Activated B cell treated with CpG ODN at 0.5 μM for 24 hours (primary cell): ENCODE data around the gene SLC23A3. TPM values are rescaled to one million over a fixed set of nuclear protein-coding genes. Genes with fewer than 3 reads are reported as not detected.

ENCODE experiments used
- ATAC-seq: fragments of 200-7000 bp; cut with Tn5 transposase; one replicate; pipeline ENCODE4 v1.10.0; 2021; ENCODE audit warnings: low read depth, mild to moderate bottlenecking, moderate library complexity
- CTCF ChIA-PET: fragments of 350-600 bp; sonication (Branson Sonifier 250); formaldehyde crosslinking; loops from one replicate; lab custom pipeline; 2021; ENCODE audit warnings: antibody characterized with exemption; lab: Charles Lee
- POLR2A ChIA-PET: fragments of 350-600 bp; sonication (Branson Sonifier 250); formaldehyde crosslinking; loops from one replicate; lab custom pipeline; 2021; ENCODE audit warnings: antibody characterized with exemption; lab: Charles Lee
- DNase-seq: peaks from one replicate; pipeline ENCODE4 v3.0.0; 2022
- H3K27ac Mint-ChIP-seq: one replicate; pipeline ENCODE4 v1.8.0; 2020; ENCODE audit warnings: mixed read lengths
- H3K27me3 Mint-ChIP-seq: one replicate; pipeline ENCODE4 v1.8.0; 2021; ENCODE audit warnings: mixed read lengths
- H3K36me3 Mint-ChIP-seq: one replicate; pipeline ENCODE4 v1.8.0; 2021; ENCODE audit warnings: low read depth, mixed read lengths
- H3K4me1 Mint-ChIP-seq: one replicate; pipeline ENCODE4 v1.8.0; 2021; ENCODE audit warnings: mixed read lengths
- H3K4me3 Mint-ChIP-seq: one replicate; pipeline ENCODE4 v1.8.0; 2020; ENCODE audit warnings: mild to moderate bottlenecking, mixed read lengths
- H3K9me3 Mint-ChIP-seq: one replicate; pipeline ENCODE4 v1.8.0; 2020; ENCODE audit warnings: mixed read lengths
- intact Hi-C: fragments of 100-400 bp; cut with micrococcal nuclease; formaldehyde crosslinking; loops from one replicate; pipeline ENCODE4 v1.15.1; 2024
- total RNA-seq: library from RNA; stranded (reverse); gene quantifications from 2 replicates; pipeline ENCODE4 v1.2.3, GENCODE V29; 2022
- TF ChIP-seq, protein P1 (sequence below): fragments of 200-600 bp; IDR thresholded peaks from one replicate; pipeline ENCODE4 v1.8.0; 2022; ENCODE audit warnings: antibody characterized with exemption, mild to moderate bottlenecking

SLC23A3 gene
- total RNA-seq, 1 donor from 2014 or later: 4.9 TPM

- TF ChIP-seq, protein P1, sequence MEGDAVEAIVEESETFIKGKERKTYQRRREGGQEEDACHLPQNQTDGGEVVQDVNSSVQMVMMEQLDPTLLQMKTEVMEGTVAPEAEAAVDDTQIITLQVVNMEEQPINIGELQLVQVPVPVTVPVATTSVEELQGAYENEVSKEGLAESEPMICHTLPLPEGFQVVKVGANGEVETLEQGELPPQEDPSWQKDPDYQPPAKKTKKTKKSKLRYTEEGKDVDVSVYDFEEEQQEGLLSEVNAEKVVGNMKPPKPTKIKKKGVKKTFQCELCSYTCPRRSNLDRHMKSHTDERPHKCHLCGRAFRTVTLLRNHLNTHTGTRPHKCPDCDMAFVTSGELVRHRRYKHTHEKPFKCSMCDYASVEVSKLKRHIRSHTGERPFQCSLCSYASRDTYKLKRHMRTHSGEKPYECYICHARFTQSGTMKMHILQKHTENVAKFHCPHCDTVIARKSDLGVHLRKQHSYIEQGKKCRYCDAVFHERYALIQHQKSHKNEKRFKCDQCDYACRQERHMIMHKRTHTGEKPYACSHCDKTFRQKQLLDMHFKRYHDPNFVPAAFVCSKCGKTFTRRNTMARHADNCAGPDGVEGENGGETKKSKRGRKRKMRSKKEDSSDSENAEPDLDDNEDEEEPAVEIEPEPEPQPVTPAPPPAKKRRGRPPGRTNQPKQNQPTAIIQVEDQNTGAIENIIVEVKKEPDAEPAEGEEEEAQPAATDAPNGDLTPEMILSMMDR: no peak
- POLR2A ChIA-PET: interaction anchor here (0.7 to 1.4 kb wide), 4 partner anchors 9 to 526 kb away, joined by 3 to 6 read pairs (median 4); partner anchors contain the start of genes RNF25, STK36 and ZFAND2B
- Mint-ChIP-seq H3K4me1 (no peaks in the 10 kb centered on the region), H3K27me3 (peaks cover 6% of the 10 kb centered on the region), H3K9me3 (no peaks in the 10 kb centered on the region), H3K36me3 (no peaks in the 10 kb centered on the region), H3K27ac (no peak overlapping the region), H3K4me3 (no peak overlapping the region)
- intact Hi-C loops: no loop called here
- DNase-seq (no peak), ATAC-seq (no peak)
- CTCF ChIA-PET: no interaction called here
Measured at GRCh38 chr2:219197388-219197787, 27.6 kb upstream of the SLC23A3 start.

DNA sequence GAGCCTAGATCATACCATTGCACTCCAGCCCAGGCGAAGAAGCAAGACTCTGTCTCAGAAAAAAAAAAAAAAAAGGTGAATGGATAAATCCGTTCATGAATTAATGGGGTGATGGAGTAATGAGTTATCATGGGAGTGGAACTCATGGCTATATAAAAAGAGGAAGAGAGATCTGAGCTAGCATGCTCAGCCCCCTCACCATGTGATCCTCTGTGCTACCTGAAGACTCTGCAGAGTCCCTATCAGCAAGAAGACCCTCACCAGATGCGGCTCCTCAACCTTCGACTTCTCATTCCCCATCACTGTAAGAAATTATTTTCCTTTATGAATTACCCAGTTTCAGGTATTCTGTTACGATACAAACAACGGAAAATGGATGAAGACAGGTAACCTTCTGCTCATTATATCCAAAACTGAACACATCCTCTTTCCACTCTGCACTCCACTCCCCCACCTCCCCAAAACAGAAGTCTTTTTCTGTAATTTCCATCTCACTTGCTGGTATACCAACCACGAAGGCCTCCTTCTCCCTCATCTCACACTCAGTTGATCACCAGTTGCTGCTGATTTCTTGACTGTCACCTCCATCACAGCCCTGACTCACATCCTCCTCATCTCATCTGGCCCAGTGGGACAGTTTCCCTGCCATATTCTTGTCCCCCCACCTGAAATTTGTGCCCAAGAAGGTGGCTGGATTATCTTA is 17.1 kb upstream of the SLC23A3 start:
- TF ChIP-seq, protein P1: no peak
- H3K4me3 Mint-ChIP-seq: no peak overlapping the region
- H3K9me3 Mint-ChIP-seq: no peaks in the 10 kb centered on the region
- H3K27ac Mint-ChIP-seq: peak overlapping the region; percentile 46
- DNase-seq (no peak), ATAC-seq (peak; percentile 78)
- no peaks in the 10 kb centered on the region for H3K27me3 Mint-ChIP-seq
- ChIA-PET CTCF (no interaction called here), POLR2A (interaction anchor here (0.6 kb wide), 1 partner anchor 61 kb away, joined by 7 read pairs; no protein-coding TSS in a partner anchor)
- intact Hi-C loops: loop anchor here (1.0 kb wide), 1 partner anchor 9 kb away; the partner anchor contains the start of gene RETREG2
- H3K4me1 Mint-ChIP-seq: peaks cover 10% of the 10 kb centered on the region
- H3K36me3 Mint-ChIP-seq: peaks cover 32% of the 10 kb centered on the region

GRCh38 chr2:219184121-219184520 is 14.3 kb upstream of the SLC23A3 start:
- Mint-ChIP-seq H3K27me3 (no peaks in the 10 kb centered on the region), H3K9me3 (no peaks in the 10 kb centered on the region), H3K4me3 (no peak overlapping the region), H3K36me3 (peaks cover 55% of the 10 kb centered on the region), H3K4me1 (peaks cover 18% of the 10 kb centered on the region), H3K27ac (no peak overlapping the region)
- TF ChIP-seq, protein P1: no peak
- DNase-seq (no peak), ATAC-seq (no peak)
- ChIA-PET POLR2A (interaction anchor here (1.0 kb wide), 1 partner anchor 8 kb away, joined by 5 read pairs; no protein-coding TSS in a partner anchor), CTCF (no interaction called here)
- intact Hi-C loops: no loop called here

- ATAC-seq (no peak), DNase-seq (no peak)
- intact Hi-C loops: no loop called here
- ChIA-PET CTCF (no interaction called here), POLR2A (interaction anchor here (1.4 to 4.8 kb wide), 3 partner anchors 23 to 70 kb away, joined by 4 to 35 read pairs (median 4); partner anchors contain the start of genes TUBA4A, TUBA4B and ZFAND2B)
- TF ChIP-seq, protein P1: no peak
- peaks cover 23% of the 10 kb centered on the region for H3K4me1 Mint-ChIP-seq
- no peaks in the 10 kb centered on the region for H3K9me3 Mint-ChIP-seq
- H3K36me3 Mint-ChIP-seq: peaks cover 60% of the 10 kb centered on the region
- no peaks in the 10 kb centered on the region for H3K27me3 Mint-ChIP-seq
- no peak overlapping the region for H3K4me3 Mint-ChIP-seq
- H3K27ac Mint-ChIP-seq: no peak overlapping the region
Measured at GRCh38 chr2:219183151-219183772, 13.4 kb upstream of the SLC23A3 start.
